Daoy (cell line): ENCODE data around the gene DCDC1. TPM values are rescaled to one million over a fixed set of nuclear protein-coding genes. Genes with fewer than 3 reads are reported as not detected.

Experiments used
- DNase-seq: peaks from one replicate; pipeline ENCODE4 v3.0.0-alpha.2; 2015; ENCODE audit warnings: low read depth
- total RNA-seq: library from RNA; depleted of rRNA; stranded (reverse); fragments of >200 nt; shearing (Covaris generic); gene quantifications from 2 replicates; pipeline ENCODE4 v1.2.3, GENCODE V29; 2014

The DCDC1 gene
- total RNA-seq, 1 experiment from 2014 or later, result 0.23 TPM

DNA sequence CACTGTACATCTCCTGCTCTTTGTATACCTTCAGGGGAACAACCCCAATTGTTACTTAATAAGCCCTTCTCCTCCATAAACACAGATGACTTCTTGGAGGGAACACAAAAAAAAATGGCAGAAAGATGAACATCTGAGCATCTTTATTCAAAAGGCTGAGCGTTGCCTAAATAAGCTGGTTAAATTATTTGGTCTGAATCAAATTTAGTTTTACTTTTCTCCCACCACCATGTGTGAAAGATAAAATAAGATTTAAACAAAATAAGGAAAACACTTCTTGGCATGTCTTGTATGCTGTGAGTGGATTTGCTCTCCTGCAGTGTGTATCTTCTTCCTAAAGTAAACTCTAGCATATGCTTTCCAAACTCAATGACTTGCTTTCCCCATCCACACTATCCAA is 137.9 kb downstream of the DCDC1 start:
- DNase-seq, result no peak

DNA sequence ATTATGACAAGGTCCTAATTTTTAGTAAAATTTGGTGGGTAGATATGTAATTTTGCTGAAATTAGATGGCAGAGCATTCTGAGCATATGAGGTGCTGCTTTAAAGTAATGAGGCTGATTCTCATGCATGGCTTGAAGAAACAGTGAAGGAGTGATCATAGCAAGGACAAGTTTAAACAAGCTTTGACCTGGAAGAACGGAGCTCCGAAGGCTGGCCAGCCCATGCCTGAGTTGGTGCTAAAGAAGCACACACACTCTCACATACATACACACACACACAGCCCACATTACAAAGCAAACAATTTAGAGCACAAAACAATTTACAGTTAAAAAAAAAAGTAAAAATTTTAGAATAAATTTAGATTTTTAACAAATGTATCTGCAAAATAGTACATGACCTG is 150.7 kb downstream of the DCDC1 start:
- no peak for DNase-seq

DNA sequence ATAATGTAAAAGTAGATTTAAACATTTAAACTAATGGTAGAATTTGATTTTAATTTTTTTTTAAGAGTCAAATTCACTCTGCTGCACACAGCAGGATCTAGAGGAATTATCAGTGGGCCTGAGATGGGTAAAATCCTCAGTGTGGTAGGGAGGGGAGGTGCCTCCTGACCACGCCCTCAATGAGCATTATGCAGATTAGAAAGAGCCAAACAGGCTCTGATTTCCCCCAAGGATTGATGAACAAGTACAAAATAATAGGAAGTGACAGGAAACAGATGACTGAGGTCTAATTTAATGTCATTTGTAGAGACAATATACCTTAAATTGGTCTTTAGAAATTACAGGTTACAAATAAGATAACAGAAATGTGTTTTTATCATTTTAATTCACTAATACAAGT is 155.2 kb downstream of the DCDC1 start:
- no peak for DNase-seq

DNA sequence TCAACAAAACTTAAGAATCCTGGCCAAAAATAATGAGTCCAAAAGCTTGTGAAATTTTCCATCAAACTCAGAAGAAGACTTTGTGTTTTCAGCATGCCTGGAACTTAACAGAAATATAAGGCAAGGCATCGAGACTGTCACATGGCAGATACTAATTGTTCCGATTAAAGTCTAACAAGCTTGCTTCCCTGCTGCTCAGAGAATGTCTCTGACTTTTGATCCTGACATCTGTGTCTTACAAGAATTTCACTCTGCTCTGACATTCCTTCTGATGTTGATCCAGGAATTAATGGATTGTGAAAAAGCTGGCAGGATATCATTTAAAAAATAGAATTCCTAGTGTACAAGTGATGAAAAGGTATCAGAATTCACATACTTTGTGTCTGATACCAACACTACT is 170.2 kb downstream of the DCDC1 start:
- DNase-seq, result no peak

DNA sequence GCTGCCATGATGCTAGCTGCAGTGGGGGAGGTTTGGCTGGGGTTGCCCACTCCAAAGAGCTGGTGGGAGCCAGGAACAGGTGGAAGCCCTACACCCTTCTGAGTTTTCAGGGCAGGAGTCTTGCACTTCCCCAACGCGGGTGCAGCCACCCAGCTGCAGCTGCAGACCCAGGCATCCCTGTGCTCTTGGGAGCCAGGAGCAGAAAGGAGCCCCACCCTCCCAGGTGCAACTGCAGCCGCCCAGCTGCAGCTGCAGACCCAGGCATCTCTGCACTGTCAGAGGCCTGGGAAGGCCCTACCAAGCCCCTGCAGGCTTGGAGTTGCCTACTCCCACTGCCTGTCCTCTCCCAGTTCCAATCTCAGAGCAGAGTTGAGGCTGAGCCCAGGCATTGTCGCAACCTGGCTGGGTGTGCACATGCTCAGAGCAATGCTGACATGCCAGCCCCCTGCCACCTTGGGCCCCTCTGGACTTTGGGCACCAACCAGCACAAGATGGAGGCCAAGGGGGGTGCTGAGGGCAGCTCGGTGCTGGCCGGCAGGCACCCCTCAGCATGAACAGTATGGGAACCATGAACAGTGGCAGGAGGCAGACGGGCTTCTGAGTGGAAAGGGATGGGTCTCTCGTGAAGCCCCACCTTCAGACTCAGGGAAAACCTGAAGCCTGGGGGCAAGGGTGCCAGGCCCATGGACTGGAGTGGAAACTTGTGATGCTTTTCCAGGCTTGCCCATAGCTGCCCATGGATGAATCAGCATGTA is 195.4 kb downstream of the DCDC1 start:
- no peak for DNase-seq

DNA sequence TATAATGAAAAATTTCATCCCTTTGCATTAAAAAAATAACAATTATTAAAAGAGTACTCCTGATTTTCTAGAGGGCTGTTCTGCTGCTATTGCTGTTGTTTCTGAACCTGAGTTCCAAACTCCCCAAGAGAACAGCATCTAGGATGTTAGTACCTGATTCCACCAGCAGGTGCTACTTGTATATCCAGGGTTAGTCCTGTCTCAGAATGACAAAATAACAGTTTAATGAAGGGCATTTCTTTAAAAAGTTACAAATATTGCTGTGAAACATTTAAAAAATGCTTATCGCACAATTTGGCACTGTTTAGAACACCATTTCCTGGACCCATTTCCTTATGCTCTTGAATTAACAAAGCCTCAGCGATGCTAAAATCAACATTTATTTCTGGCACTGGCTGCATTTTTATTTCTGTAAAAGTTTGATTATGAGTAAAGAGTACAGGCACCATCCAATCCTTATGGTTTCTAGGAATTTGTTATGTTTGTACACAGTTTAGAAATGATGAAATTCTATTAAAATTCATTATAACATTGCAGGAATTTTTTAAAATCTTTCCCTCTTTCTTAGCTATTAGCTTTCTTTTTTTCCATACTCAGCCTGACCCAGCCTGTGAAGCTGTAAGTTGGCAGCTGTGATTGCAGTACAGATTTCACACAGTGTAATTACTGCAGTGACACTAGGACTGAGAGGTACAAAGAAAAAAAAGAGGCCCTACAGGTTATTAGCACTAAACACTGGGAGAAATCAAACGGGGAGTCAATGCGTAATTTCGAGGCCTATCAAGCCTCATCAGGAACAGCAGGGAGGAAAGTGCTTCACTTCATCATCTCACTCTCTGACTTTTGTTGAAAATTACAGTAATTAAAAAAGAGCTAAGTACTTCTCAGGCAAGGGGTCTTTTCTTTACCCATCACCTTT is 208.8 kb downstream of the DCDC1 start:
- no peak for DNase-seq

DNA sequence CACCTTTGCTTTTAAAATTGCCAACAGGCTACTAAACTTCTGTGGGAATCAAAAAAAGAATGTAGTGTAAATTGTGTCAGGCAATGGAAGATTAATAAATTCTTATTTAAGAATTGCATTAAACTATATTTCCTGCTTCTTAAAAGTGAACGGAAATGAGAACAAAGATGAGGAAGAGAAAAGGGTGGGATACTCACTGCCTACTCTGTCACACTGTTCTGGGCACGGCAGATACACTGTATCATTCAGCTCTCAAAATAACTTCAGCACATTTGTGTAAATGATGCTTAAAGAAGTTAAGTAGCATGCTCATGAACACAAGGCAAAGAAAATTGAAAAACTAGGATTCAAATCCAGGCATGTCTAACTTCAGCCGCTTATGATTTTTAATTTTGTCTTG is 218.7 kb downstream of the DCDC1 start:
- DNase-seq, result no peak

DNA sequence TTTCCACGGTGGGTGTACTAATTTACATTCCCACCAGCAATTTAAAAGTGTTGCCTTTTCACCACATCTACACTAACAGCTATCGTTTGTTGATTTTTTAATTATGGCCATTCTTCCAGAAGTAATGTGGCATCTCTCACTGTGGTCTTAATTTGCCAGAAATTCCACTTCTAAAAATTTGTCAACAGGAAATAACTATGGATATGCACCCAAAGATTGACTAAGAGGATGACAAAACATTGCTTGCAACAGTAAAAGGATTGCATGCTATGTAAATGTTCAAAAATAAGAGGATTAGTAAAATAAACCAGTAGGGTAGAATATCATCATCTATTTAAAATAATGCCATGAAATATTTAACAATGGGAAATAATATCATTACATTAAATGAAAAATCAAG is 219.5 kb downstream of the DCDC1 start:
- no peak for DNase-seq

DNA sequence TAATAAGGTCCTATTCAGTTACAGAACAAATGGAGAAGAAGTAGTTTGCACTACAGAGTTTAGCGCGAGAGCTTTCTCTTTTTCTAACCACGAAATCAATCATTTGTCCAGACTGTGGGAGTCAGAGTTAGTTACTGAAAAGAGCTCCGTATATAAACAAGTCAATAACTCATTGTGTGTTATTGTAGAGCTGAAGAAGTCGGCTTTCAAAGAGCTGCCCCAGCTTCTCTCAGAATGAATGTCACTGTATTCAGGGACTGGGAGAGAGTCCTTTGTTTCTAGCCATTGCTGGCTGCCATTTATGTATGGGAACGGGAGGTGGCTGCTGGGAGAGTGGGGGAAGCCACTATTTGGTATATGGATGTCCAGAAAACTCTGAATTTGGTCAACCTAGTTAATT is 227.8 kb downstream of the DCDC1 start:
- DNase-seq, result no peak

DNA sequence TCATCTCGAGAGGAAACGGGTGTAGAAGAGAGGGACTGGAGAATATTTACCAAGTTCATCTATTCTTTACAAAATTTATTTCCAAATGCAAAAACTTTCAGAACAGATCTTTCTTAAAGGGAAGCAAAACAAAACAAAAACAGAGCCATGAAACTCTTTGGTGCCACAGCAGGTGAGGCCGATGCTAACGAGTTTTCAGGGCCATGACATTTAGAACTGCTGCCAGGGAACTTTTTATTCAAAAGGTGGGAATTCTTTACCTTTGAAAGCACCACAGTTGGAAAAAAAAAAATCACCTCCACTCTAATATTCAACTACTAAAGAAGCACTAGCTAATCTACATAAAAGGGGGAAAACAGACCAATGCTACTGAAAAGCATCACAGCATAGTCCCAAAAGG is 230.1 kb downstream of the DCDC1 start:
- no peak for DNase-seq

DNA sequence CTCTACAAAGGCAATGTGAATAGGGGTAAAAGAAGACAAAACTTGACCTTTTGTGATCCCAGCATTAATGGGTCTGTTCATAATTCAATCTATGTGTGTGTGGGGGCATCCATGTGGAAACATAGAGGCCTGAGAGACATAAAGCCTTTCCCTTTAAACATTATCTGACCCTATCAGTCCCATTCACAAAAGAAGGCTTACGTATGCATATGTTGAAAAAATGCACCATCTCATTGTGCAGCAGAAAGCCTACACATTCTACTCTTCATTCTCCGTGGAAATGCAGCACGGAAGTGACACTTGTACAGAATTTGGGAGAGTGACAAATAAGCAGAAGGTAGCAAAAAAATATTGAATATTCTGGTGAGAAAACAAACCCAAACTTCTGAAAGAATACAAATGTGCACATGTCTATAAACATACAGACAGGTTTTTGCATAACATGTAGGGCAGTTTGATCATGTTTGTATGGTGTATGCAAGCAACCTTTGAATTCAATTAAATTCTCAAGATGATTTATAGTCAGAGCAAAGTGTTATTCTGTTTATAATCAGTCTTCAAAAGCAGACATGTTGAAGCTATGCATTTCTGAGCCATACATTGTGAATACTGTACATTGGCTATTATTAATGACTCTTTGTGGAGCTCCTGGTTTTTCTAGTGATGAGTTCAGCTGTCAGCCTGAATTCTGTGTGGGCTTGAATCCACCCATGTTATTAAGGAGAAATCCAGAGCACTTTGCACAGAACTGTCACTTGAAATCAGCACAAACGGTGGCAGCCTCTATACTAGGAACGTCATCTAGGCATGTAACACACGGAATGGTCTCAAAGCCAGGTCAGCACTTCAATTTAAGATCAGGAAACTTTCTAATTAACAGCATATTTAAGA is 236.8 kb downstream of the DCDC1 start:
- DNase-seq, result no peak

DNA sequence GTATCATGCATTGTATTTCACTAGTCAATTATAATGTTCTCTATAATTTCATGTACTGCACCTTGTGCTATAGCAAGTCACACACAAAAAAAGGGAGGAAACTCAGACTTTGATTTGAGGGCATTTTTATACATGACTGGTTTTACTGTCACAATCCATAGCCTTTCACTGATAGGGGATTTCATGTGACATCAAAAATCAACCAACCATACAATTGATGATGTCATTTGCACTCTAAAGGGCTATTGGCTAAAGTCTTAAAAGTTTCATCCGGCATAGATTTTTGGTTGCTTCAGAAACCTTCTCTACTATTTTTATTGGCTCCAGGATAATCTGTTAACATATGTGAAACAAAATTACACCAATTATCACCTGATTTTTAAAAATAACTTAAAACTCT is 237.8 kb downstream of the DCDC1 start:
- no peak for DNase-seq

DNA sequence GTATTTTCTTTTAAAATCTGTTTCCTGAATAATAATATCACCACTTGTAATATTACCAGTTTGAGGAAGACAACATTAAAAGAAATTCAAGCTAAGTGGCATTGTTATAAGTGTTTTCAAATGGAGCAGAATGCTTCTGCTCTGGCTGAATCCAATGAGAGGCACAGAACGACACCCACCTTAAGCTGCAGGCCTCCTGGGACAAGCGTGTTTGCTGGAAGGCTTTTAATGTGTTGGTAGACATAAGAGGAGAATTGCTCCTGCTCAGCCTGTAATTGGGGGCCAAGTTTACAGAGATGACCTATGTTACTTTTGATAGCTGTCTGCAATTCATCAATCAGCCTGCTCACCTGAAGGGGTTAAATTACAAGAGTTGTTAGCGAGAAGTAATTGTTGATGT is 242.2 kb downstream of the DCDC1 start:
- DNase-seq, result no peak

DNA sequence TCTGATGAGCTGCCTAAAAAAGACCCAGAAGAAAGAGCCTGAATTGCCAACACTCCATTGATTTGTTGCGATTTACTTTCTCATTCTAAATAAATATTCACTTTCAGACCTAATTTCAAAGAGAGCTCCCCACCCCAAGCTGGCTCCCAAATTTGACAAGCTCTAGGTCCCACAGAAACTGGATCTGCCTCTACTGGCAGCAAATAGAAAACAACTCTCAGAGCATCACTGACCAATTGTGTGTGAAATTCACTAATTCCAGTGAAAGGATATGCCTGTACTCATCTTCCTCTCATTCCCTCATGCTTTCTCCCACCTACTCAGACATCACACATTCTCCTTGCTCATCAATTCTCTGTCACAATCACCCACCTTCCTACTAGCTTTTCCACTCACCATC is 249.1 kb downstream of the DCDC1 start:
- no peak for DNase-seq

DNA sequence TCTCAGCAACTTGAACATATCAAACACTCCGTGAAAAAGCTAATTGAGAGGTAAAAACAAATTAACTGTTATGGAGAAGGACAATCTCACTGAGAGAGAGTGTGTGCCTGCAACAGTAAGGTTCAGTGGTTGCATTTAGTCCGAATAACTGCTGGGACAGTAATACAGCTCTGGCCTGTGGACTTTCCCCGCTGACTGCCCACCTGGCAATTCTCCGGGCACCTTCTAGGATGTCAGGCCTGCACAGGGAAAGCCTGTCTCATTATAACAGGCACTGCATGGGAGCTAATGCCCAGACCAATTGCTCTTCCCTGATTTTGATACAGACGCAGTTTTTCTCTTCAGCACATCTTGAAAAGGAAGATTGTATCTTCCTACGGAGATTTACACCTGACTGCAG is 251.0 kb downstream of the DCDC1 start:
- no peak for DNase-seq

DNA sequence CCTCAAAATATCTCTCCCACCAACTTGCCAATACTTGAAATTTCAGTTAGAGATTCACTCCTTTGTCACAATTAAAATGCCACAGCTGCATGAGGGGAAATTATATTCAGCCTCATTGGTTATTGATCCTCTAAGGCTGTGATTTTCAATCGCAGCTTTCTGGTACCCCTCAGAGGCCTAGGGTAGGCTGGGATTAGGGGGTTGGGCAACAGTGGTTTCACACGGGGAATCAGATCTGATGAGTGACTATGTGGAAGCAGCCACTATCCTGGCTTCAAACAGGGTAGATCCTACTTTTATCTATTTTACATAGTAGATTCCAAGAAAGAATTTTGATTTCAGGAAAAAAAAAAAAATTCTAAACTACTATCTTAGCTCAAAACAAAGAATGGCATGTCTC is 252.5 kb downstream of the DCDC1 start:
- DNase-seq, result no peak

DNA sequence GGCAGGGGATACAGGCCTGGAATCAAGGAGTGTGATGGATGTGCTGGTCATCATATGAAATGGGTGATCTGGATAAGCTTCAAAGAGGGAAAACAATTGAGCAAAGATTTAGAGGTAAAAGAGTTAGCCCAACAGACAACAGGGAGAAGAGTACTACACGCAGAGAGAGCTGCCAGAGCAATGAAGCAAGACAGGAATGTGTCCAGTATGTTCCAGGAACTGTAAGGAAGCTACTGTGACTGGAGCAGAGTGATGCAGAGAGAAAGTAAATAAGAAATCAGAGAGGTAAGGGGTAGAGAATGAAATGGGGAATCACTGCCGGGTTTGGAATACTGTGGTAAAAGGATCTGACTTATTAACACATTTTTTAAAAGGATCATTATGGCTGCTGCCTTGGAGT is 255.1 kb downstream of the DCDC1 start:
- no peak for DNase-seq

DNA sequence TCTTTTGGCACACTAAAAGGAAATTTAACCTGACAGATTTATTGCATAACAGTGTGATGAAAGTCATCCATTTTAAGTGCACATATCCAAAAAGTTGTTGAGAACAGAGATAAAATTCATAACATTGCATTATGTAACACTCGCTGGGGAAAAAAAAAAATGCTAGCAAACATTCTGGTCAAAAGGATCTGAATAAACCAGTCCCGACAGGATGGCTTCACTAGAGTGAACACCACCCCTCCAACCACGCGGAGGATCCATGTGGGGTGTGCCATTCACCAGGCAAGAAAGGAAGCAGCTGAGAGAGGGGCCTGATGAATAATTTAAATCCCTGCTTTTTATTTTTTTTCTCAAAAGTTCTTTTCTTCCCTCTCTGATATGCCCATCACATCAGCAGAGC is 258.7 kb downstream of the DCDC1 start:
- no peak for DNase-seq

DNA sequence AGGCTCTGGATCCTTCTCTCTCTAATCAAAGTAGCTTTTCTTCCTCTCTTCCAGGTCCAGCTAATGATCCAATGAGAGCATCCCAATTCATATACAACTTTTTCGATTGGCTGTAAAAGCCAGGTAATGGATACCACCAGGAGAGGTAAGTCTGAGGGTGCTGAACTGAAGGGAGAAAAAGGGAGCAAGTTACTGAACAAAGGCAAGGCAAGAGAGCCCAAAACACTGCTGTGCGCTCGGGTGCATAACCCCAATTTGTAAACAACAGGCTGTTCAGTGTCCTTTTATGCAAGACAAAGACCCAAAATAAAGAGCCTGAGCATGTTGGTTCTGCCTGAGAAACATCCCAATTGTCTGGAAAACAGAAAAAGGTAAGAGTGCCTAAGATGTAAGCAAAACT is 260.1 kb downstream of the DCDC1 start:
- no peak for DNase-seq

DNA sequence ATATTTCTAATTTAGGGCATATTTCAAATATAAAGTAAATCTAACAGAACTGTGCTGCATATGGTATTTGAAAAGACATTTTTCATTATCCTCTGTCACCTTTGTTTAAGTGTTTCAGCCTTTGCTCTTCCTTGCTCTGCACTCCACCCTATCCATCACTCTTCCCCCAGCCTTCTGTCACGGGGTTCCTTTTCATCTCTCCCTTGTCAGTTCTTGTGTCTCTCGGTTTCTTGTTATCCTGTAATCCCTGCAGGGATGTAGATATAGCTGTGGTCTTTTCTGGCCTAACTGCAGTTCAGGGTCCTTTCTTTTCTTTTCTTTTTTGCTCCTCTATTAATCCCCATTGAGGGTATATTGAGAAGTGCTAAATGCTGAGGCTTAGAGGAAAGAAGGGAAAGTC is 261.9 kb downstream of the DCDC1 start:
- no peak for DNase-seq

DNA sequence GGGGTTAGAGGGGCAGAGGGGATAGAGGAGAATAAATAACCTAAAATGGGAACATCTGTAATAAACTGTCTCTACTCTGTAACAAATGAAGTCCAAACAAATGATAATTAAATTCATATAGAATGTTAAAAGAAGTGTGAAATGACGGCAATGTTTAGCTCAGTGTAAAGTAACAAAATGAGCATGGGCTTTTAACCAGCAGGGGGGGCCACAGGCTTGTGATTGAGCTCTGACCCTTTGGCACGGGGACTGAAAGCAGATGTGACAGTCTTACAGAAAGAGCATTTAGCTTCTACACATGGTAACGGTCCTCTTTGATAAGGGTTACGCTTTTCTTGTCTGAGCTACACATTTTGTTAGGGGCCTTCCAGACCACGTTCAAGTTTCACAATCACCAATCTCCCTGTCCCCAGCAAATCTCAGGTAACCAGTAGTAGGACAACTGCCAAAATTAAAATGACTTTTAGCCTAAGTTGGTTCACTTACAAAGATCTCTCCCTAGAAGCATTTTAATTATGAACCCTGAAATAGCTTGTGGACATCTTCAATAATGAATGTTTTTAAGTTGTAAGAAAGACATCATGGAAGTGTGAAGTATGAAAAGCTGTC is 262.5 kb downstream of the DCDC1 start:
- DNase-seq, result peak; percentile 11

DNA sequence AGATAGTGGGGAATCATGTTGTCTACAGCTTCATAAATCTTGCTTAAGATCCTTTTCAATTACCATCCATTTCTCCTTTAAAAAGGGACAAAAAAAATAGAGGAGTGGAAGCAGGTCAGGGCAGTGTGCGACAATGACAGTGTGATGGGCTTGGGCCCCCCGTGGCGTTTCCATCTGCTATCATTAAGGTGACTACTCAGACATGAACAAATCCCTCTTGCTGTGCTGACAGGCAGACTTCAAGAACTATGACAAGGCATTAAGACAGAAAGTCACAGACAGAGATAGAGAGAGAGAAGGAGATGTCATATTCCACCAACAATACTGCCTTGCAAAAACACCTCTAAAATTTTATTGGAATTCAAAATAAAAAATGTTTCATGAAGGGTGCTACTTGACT is 263.2 kb downstream of the DCDC1 start:
- DNase-seq, result no peak
